GM18951 (cell line): ENCODE measurements around the gene CDH5.

Experiments
- POLR2A ChIP-seq: IDR thresholded peaks from 4 replicates; pipeline ENCODE4 v1.6.1; 2011; ENCODE audit warnings: mild to moderate bottlenecking; ENCODE audit not compliant: insufficient read length, insufficient read depth; ENCODE audit errors: extremely low read depth
- in situ Hi-C: fragments of 300-500 bp; cut with MboI; formaldehyde crosslinking; loops from one replicate; pipeline ENCODE4 v1.12.0; 2022; ENCODE audit warnings: low sequenced_read_pairs, mixed read lengths, inconsistent platforms; ENCODE audit not compliant: unreplicated experiment

The CDH5 gene

GRCh38 chr16:66359811-66360608 lies 6.5 kb upstream of the CDH5 start:
- in situ Hi-C loops = no loop called here
- TF ChIP-seq POLR2A = no peak

- no peak for TF ChIP-seq POLR2A
- in situ Hi-C loops = no loop called here
These were observed 5.7 kb upstream of the CDH5 start for GRCh38 chr16:66360624-66361324.

- in situ Hi-C loops = no loop called here
- no peak for TF ChIP-seq POLR2A
These were observed 4.8 kb upstream of the CDH5 start for GRCh38 chr16:66361604-66362135.

- in situ Hi-C loops = no loop called here
These were observed 3.2 kb upstream of the CDH5 start for GRCh38 chr16:66363211-66363777.

GRCh38 chr16:66364117-66364958 lies 2.2 kb upstream of the CDH5 start:
- TF ChIP-seq POLR2A = no peak
- in situ Hi-C loops = no loop called here

More at GRCh38 chr16:66363211-66363777, 3.2 kb upstream of the CDH5 start:
- TF ChIP-seq POLR2A = no peak

- in situ Hi-C loops = no loop called here
- TF ChIP-seq POLR2A = no peak
These were observed 1.6 kb upstream of the CDH5 start for GRCh38 chr16:66364959-66365306.

GRCh38 chr16:66365651-66366050 lies 840 bp upstream of the CDH5 start:
- TF ChIP-seq POLR2A = no peak
- in situ Hi-C loops = no loop called here

- in situ Hi-C loops = no loop called here
- no peak for TF ChIP-seq POLR2A
These were observed 1.7 kb downstream of the CDH5 start for GRCh38 chr16:66367968-66368891.

- in situ Hi-C loops = no loop called here
- TF ChIP-seq POLR2A = no peak
These were observed 2.6 kb downstream of the CDH5 start for GRCh38 chr16:66369055-66369592.

GRCh38 chr16:66370786-66371684 lies 4.5 kb downstream of the CDH5 start:
- no peak for TF ChIP-seq POLR2A
- in situ Hi-C loops = no loop called here
